ENCODE results near the gene EIF2S2. TPM values are rescaled to one million over a fixed set of nuclear protein-coding genes. Genes with fewer than 3 reads are reported as not detected.

The EIF2S2 gene
- total RNA-seq, 1 donor from 2014 or later, result 43.7 TPM

DNA sequence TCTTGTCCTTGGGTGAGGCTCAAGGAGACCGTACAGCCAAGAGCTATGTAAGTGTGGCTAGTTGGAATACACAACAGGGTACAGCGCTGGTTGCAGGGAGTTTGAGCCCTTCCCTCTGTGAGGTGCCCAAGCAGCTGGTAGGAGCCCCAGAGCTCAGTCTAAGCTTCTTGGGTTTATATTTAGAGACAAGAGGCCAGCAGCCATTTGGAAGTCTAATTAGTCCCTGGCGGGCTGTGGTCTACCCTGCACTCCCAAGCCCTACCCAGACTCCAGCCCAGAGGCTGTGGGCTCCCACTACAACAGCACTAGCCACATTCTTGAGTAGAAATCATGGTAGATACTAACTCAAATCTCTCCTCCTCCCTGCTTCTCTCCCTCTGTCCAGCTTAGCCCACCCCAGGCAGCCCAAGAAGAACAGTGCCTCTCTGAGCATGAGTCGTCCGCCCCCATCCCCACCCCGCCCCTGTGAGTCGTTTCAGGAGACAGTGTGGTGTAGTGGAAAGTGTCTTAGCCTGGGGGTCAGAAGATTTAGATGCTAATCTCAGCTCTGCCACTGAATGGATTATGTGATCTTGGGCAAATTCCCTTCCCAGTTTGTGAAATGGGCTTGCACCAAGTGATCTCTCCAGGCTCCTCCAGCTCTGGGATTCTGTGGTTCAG, 37.8 kb downstream of the EIF2S2 start:
- no peak for ATAC-seq
- no peak for DNase-seq (ENCODE audit: missing footprints)
- intact Hi-C loops (cut with DNase I), result no loop called here

DNA sequence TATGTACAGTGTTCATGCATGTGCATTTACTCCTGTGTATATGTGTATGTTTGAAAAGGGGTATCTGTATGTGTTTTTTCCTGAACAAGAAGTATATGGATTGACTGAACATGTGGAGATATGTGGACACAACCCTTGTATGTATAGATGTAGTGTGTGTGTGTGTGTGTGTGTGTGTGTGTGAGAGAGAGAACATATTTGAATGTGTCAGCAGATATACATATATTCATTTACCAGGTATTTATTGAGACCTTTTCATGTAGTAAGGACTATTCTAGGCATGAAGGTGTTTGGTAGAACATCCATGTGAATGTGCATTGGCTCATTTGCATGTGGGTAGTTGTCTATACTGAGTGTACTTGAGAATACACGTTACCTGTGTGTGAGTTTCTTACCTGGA, 39.3 kb downstream of the EIF2S2 start:
- ATAC-seq, result no peak
- intact Hi-C loops (cut with DNase I), result no loop called here

DNA sequence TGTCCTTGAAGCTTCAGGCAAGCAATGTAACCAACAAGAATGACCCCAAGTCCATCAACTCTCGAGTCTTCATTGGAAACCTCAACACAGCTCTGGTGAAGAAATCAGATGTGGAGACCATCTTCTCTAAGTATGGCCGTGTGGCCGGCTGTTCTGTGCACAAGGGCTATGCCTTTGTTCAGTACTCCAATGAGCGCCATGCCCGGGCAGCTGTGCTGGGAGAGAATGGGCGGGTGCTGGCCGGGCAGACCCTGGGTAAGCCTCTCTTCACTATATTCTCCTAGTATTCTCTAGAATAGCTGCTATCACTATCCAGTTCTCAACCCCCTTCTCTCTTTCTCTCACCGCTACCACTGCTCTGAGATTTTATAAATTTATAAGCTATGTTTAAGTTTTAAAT, 40.0 kb downstream of the EIF2S2 start:
- ATAC-seq (no peak), DNase-seq (ENCODE audit: missing footprints) (no peak)
- intact Hi-C loops (cut with DNase I), result no loop called here

More for the DNA sequence above, 39.3 kb downstream of the EIF2S2 start:
- DNase-seq (ENCODE audit: missing footprints), result no peak

DNA sequence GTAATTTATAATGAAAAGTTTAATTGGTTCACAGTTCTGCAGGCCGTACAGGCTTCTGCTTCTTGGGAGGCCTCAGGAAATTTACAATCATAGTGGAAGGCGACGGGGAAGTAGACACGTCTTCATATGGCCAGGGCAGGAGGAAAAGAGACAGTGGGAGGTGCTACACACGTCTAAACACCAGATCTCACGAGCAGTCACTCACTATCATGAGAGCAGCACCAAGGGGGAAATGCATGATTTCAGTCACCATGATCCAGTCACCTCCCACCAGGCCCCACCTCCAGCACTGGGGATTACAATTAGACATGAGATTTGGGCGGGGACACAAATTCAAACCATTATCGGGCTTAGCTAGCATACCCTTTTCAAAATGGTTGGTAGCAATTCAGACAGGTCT, 41.2 kb downstream of the EIF2S2 start:
- ATAC-seq (no peak), DNase-seq (ENCODE audit: missing footprints) (no peak)
- intact Hi-C loops (cut with DNase I), result loop anchor here (1.0 kb wide), 1 partner anchor 138 kb away; no protein-coding TSS in a partner anchor

DNA sequence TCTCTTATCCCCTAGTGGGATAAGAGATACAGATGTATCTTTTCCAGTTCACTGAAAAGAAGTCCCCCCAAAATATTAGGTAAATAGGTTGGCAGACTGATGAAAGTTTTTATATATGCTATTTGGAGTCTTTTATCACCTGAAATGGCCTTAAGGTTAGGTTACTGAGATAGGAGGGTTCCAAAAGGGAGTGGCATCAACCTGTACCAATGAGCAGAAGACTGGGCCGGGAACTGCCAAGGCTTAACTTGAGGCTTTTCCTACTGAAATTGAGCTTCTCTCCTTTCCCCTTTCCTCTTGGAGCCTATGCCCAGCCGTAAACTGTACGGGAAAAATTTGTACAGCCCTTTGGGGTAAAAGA, 42.0 kb downstream of the EIF2S2 start:
- no peak for ATAC-seq
- DNase-seq (ENCODE audit: missing footprints), result no peak
- intact Hi-C loops (cut with DNase I), result loop anchor here (1.0 kb wide), 1 partner anchor 137 kb away; no protein-coding TSS in a partner anchor

DNA sequence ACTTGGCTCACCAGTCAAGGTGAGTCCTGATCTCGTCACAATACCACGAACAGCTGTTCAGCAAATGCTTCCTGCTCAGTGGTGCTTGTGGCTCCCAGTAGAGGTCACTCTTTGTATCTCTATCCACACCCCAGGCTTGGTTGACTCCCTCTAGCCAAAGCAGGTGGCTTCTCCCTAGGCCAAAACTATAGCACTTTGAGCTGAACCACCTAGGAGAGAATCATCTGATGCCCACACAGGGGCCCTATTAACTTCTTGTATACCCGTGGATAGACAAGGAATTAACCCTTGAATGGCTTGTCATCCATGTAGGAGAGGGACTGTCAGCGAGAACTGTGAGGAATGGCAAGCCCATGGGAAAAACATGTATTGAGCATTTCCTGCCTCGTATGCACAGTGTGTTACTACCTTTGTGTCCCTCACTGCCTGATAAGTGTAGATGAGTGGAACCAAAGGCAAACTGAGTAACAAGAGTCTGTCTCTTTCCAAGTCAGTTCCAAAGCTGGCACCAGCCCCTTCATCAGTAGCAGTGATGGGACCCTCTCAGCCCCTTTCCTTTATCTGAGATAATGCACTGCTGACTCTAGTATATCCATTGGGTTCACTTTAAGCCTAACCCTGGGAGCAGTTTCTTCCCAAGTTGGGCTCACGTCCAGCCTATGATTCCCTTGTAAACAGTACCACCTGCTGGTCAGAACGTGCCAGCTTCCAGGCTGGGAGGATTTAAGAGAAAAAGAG, 42.5 kb downstream of the EIF2S2 start:
- intact Hi-C loops (cut with DNase I), result loop anchor here (1.0 to 5.0 kb wide), 5 partner anchors 76 to 277 kb away; partner anchors contain the start of gene RALY
- peak; percentile 88 for ATAC-seq

DNA sequence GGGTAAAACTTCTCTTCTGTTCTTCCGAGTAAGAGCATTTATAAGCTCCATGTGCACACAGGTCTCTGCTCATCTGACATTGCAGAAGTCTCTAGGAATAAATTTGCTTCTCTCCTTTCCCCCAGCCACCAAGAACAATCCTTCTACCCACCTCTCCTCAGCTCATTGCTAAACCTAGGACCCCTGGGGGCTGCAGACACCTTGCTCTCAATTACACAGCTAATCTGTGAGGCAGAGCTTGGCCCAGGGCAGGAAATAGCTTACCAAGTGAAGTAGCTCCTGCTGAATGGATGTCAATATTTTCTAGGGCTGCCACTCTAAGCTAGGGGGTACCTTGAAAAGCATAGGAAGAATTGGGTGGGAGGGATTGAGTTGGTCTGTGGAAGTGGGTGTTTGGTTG, 44.0 kb downstream of the EIF2S2 start:
- ATAC-seq (no peak), DNase-seq (ENCODE audit: missing footprints) (no peak)
- intact Hi-C loops (cut with DNase I), result loop anchor here (2.0 to 5.0 kb wide), 3 partner anchors 151 to 275 kb away; no protein-coding TSS in a partner anchor

More for the DNA sequence above, 42.5 kb downstream of the EIF2S2 start:
- DNase-seq (ENCODE audit: missing footprints), result no peak

DNA sequence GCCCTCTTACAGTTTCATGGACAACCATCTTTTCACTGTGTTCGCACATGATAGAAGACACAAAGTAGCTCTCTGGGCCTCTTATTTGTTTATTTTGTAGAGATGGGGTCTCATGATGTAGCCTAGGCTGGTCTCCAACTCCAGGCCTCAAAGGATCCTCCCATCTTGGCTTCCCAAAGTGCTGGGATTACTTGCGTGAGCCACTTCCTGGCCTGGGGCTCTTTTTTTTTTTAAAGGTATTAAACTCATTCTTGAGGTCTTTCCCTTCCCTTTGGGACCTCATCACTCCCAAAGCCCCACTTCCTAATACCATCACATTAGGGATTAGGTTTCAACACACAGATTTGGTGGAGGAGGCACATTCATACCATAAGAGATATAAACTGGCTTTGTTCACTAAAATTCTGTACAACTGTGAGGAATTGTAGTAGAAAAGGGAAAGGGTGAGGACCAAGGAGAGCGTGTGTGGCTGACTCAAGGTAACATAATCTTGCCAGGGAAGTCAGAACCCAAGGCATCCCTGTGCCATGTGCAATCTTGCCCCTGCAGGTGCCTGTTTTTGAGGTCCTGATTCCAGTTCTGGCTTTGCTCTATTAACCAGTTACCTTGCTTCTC, 45.5 kb downstream of the EIF2S2 start:
- intact Hi-C loops (cut with DNase I), result loop anchor here (5.0 kb wide), 1 partner anchor 149 kb away; no protein-coding TSS in a partner anchor
- no peak for ATAC-seq
- no peak for DNase-seq (ENCODE audit: missing footprints)

DNA sequence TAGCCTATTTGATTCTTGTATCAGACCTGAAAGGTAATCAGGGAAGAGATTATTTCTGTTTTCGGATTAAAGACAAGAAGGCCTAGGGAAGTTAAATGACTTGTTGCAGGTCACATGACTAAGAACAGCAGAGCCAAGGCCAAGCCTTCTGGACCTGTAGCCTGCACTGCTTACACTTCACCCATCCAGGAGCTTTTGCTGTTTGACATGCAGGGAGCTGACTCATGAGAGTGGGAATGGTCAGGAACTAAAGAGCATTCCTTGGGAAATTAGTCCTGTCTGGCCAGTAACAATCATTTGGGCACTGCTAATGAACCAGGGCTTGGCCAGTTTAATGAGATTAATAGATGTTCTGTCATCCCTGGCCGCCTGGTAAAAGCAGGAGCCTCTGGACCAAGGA, 46.8 kb downstream of the EIF2S2 start:
- DNase-seq (ENCODE audit: missing footprints) (no peak), ATAC-seq (no peak)
- intact Hi-C loops (cut with DNase I), result loop anchor here (5.0 kb wide), 1 partner anchor 148 kb away; no protein-coding TSS in a partner anchor

DNA sequence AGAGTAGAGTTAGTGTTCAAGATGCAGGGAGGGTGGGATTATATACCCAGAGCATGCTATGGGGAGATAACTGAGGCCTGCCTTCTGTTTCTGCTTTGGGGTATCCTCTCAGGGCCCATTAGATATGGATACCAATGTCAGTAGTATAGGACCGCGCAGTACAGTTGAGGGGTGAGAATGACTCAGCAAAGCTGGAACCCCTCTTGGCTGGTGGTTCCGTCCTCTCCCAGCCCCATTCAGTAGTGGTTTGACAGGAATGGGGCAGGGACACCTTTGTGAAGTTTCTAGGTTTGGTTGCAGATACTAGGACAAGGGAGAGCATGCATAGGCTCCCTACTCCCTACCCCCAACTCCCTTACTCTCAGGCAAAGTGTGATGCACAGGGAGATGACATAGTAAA, 47.8 kb downstream of the EIF2S2 start:
- intact Hi-C loops (cut with DNase I), result no loop called here
- no peak for DNase-seq (ENCODE audit: missing footprints)
- no peak for ATAC-seq

DNA sequence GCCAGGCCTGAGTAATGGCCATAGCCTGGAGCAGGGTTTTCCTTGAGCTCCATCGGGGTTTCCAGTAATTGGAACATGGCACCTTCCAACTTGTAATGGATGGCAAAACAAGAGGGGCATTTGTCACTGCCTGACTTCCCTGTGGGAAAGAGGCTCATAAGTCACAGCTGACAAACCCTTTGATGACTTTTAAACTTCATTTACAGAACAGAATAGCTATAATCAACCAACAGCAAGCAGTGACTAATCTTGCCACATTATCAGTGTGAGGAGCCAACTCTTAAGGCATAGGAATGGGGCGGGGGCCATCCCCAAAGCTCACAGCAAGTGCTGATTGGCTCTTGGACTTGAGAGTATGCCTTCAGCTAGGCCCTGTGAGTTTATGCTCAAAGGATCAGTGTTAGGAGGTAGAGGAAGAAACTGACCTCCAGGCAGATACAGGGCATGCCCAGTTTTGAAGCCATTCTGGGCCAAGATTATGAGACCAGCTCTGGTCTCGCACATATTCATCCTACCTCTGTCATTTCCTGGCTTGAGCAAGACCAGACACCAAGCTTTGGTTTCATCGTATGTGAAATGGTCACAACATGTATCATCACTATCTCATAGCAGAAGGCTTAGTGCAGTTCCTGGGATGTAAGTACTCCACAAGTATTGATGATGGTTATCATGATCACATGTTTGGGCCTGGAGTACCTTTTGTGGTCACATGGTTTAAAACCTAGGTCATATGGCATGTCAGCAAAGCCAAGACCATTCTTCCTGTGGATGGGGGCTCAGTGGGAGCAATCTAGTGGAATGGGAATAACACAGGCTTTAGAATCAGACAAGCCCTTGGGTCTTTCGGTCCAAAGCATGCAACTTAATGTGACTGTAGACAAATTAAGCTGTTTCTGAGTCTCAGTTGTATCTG, 49.2 kb downstream of the EIF2S2 start:
- intact Hi-C loops (cut with DNase I), result no loop called here
- no peak for ATAC-seq
- no peak for DNase-seq (ENCODE audit: missing footprints)

DNA sequence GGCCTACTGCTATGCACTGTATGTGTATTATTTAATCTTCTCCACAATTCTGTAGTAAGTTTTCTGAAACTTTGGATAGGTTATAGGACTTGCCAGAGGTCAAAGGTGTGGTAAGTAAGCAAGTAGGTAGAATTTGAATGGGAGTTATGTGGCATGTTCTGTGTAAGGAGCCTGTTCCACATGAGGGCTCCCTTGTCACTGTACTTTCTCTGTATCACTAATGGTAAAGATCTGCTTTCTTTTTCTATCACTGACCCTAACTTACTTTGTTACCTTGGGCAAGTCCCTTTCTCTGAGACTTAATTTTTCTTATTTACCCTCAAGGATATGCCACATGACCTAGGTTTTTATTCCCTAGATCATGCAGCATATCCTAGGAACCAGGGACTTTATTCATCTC, 50.3 kb downstream of the EIF2S2 start:
- intact Hi-C loops (cut with DNase I), result no loop called here
- DNase-seq (ENCODE audit: missing footprints), result no peak
- ATAC-seq, result no peak

DNA sequence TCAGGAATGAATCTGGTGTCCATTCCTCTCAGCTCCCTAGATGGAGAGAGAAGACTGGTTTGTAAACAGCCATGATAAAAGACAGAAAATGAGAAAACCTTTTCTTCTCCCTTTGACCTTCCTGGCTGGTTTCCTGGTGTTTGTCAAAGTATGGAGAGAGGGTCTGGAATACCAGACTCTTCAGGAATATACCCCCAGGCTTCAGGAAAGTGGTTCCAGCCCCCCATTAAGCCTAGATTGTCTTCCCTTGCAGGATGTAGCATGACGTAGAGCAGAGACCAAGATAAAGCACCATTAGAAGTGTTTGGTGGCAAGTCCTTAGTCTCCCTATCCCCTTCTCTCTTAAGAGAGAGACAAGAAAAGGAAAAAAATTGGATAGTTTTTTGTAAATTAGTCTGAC, 51.1 kb downstream of the EIF2S2 start:
- ATAC-seq (no peak), DNase-seq (ENCODE audit: missing footprints) (no peak)
- intact Hi-C loops (cut with DNase I), result no loop called here

DNA sequence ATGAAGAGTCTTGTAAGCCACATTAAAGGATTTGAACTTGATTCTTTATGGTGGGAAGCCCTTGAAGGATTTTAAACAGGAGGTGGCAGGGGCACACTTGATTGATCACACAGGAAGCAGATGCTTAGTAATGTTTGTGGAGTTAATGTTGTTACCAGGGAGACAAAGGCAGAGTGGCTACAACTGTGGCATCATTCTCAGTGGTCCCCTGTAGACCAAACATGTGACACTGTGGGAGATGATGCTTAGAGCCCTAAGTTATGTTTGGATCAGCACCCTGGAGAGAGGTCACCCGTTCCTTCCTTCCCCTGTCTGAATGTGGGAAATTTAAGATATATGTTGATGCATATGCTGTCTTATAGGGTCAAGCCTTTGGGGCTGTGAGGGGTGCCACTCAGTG, 53.2 kb downstream of the EIF2S2 start:
- intact Hi-C loops (cut with DNase I), result no loop called here
- DNase-seq (ENCODE audit: missing footprints), result no peak
- no peak for ATAC-seq

DNA sequence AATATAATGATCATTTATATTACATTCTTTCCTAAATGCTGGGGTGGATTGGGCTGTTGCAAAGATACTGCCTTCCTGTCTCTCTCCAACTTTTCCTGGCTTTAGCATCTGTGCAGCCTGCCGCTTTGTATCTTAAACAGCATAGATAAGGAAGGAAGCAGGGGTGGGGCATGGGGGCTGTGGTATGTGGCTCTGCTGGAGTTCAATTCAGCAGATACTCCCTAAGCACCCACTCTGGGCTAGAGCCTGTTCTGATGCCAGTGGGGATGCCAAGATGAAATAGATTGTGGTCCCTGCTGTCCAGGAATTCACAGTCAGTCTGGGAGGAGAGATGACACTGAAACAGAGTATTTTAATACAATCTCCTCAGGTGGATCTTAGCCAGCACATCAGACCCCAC, 56.8 kb downstream of the EIF2S2 start:
- ATAC-seq, result no peak
- DNase-seq (ENCODE audit: missing footprints), result no peak
- intact Hi-C loops (cut with DNase I), result no loop called here

DNA sequence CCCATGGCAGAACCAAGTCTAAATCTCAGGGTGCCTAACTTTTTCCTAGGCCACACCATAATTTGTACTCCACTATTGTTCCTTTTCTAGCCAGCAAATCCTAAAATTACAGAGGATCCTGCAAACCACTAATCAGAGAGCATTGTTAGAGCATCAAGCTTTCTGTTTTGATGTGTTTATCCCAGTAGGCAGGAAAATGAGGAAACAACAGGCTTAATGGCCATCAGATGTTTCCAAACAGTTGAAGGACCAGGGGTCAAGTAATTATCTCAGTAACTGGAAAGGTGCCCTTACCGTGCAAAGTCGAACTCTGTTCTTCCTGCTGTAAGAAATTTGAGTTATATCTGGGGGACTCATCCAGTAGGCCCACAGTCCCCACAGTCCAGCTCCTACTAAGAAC, 59.6 kb downstream of the EIF2S2 start:
- intact Hi-C loops (cut with DNase I), result no loop called here
- no peak for DNase-seq (ENCODE audit: missing footprints)
- no peak for ATAC-seq

DNA sequence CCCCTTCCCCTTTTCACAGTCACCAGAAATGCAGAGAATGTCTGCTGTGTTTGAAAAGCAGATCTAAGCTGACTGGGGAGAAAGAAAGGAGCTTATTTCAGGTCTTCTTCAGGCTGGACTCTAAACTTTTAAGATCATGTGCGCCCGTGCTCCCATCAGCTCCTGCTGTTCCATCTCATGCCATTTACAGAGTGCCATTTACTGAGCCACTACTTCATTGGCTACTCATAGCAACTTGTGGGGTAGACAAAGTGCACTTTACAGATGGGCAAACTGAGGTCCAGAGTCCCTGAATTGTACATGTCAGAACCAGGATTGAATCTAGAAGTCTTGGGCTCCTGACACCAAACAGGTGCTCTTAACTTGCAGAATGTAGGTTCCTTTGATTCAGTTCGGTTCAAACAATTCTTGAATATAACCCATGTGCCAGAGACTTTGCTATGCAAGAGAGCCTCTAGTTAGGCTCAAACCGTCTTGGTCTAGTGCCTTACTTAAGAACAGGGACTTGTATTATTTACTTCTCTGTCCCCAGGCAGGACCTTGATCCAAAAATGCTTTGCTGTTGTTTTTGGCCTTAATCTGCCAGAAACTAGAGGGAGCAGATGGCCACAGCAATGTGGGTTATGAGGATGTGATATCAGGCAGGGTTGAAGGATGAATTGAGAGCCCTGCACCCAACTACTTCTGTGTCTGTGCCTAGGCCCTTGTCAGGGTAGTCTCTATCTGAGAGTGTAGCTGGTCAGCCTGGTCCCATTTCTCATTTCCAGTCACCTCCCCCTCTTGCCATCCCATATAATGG, 61.9 kb downstream of the EIF2S2 start:
- intact Hi-C loops (cut with DNase I), result no loop called here
- peak; percentile 74 for ATAC-seq
- no peak for DNase-seq (ENCODE audit: missing footprints)

DNA sequence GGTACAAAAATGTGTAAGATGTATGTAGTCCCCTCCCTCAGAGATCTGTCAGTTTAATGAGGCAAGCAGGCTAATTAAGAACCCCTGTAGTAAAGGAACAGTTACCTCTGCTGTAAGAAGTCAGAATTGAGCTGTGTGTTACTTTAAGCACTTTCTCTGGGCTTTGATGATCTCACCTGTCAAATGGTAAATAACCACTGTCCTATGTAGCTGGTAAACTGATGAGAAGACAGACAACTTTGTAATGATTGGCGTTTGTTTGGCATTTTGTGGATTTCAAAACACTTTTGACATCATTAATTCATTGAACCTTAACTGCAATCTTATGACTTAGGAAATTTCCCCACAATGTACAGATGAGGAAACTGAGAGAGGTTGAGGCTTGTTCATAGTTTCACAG, 62.7 kb downstream of the EIF2S2 start:
- intact Hi-C loops (cut with DNase I), result no loop called here
- ATAC-seq (no peak), DNase-seq (ENCODE audit: missing footprints) (no peak)

Data from Right ventricle myocardium inferior (tissue), 1 donor.